Measurements from ENCODE around the gene GALNT9.

DNA sequence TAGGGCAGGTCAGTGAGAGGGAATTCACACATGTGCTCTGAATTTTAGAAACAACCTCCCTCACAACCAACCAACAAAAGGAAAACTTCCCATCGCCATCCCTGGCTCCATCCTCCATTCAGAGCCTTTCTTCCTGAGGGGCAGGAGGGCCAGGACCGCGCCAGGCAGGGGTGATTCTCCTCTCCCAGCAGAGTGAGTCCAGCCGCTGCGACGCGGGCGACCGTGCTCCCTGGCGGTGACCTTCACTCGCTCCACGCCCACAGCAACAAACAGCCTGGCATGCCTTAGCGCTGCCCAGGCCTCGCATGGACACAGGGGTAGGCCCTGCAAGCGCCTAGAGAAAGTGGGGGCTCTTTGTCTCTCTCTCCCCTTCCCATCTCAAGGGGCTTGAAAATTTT, 3.7 kb downstream of the GALNT9 start:
- TF ChIP-seq, protein P1, sequence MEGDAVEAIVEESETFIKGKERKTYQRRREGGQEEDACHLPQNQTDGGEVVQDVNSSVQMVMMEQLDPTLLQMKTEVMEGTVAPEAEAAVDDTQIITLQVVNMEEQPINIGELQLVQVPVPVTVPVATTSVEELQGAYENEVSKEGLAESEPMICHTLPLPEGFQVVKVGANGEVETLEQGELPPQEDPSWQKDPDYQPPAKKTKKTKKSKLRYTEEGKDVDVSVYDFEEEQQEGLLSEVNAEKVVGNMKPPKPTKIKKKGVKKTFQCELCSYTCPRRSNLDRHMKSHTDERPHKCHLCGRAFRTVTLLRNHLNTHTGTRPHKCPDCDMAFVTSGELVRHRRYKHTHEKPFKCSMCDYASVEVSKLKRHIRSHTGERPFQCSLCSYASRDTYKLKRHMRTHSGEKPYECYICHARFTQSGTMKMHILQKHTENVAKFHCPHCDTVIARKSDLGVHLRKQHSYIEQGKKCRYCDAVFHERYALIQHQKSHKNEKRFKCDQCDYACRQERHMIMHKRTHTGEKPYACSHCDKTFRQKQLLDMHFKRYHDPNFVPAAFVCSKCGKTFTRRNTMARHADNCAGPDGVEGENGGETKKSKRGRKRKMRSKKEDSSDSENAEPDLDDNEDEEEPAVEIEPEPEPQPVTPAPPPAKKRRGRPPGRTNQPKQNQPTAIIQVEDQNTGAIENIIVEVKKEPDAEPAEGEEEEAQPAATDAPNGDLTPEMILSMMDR (IDR thresholded peaks at IDR 0.05) = no peak
- no peak for TF ChIP-seq POLR2A (IDR thresholded peaks at IDR 0.05)
- TF ChIP-seq EP300 (IDR thresholded peaks at IDR 0.05) = no peak

Measured in ovary (tissue), 3 donors.